Urinary bladder (tissue), 4 donors: Measurements from ENCODE around the gene ADAMTS17. TPM values are rescaled to one million over a fixed set of nuclear protein-coding genes. Genes with fewer than 3 reads are reported as not detected.

Source experiments
- DNase-seq: peaks from one replicate; pipeline ENCODE4 v3.0.0-alpha.2; 2015; ENCODE audit errors: extremely low spot score
- H3K27ac ChIP-seq: one replicate; pipeline ENCODE4 v1.5.1; 2013; ENCODE audit warnings: low read depth, mild to moderate bottlenecking, moderate library complexity
- H3K36me3 ChIP-seq: one replicate; pipeline ENCODE4 v1.6.1; 2013; ENCODE audit warnings: mild to moderate bottlenecking, moderate library complexity; ENCODE audit not compliant: insufficient read depth
- H3K4me1 ChIP-seq: one replicate; pipeline ENCODE4 v1.6.1; 2013; ENCODE audit warnings: mild to moderate bottlenecking, moderate library complexity; ENCODE audit not compliant: insufficient read depth
- H3K4me3 ChIP-seq: one replicate; pipeline ENCODE4 v1.5.1; 2013; ENCODE audit warnings: low read depth, low read length
- WGBS: extraction: QIAGEN DNeasy Blood & Tissue Kit; methylation state at CpG from one replicate; pipeline ENCODE4 v1.1.7; 2013; 5-methylcytosine and 5-hydroxymethylcytosine counted together
- polyA plus RNA-seq: library from polyadenylated mRNA; stranded (reverse); fragments of 200-250 nt; gene quantifications from one replicate; pipeline ENCODE4 v1.2.3, GENCODE V29; 2013
- total RNA-seq: library from RNA; depleted of rRNA; stranded (reverse); fragments of >200 nt; gene quantifications from one replicate; pipeline ENCODE4 v1.2.3, GENCODE V29; 2014
- donor health status: healthy with polysubstance abuse.
- donor health status: healthy.

The ADAMTS17 gene
- total and polyA plus RNA-seq, 2 donors, result 2.8 to 10.7 TPM

DNA sequence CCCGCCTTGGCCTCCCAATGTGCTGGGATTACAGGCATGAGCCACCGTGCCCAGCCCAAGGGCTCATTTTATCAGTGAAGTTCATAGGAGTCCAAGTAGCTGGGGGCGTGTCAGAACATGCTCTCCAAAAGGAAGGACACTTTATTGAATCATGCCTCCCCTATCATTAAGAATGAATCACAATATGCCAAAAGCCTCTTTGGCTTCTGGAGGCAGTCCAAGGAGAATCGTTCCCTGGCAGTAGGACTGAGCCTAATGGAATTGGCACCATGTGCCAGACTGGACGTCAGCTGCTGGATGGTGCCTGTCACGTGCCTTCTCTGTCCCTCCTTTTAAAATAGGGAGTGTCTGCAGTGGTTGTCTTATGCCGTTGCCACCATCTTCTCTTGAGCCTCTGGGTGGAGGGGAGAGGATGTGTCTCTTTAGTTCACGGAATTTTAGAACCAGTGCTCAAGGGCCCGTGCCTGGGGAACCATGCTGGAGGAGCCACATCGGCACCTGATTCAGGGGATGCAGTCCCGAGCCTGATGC is 373.9 kb downstream of the ADAMTS17 start:
- Histone ChIP-seq H3K27ac (no peak overlapping the region), H3K4me1 (no peaks in the 10 kb centered on the region), H3K4me3 (no peak overlapping the region), H3K36me3 (no peaks in the 10 kb centered on the region)
- WGBS, result 81% methylated on average over 11 of the region's 11 CpGs
- no peak for DNase-seq

DNA sequence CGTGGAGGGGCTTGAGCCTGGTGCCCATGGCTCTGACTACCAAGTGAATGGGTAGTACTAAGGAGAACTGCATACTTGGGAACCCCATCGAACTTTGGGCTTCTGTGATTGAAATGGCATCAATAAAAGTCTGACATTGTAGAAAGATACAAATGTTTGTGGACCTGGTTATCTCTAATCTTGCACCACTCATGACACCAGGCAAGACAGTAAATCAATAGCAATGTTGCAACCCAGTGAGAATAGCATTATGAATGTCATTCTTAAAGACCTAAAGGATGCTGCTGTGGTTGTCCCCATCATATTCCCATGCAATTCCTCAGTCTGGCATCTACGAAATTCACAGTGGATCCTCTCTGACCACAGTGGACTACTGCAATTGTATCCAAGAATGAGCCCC is 375.0 kb downstream of the ADAMTS17 start:
- Histone ChIP-seq H3K4me3 (no peak overlapping the region), H3K27ac (no peak overlapping the region), H3K36me3 (no peaks in the 10 kb centered on the region), H3K4me1 (no peaks in the 10 kb centered on the region)
- no peak for DNase-seq
- 83% methylated on average over 3 of the region's 3 CpGs for WGBS

DNA sequence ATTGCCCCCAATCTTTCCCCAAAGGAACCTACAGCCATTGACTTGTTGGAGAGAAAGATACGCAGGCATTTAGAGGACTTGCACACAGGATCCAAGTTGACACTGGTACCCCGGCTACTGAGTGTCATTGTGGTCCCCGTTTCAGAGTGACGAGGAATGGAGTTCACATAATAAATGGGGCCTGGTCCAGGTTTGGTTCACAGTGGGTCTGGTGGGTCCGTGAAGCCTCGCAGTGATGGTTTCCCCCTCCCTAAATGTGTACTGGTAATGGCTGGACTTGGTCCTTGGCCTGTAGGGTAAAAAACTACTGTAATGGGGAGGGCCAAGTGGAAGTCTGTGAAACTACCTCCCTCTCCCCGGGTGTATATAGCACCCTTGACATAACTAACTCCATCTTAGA is 376.4 kb downstream of the ADAMTS17 start:
- no peak for DNase-seq
- no peak overlapping the region for H3K4me3 ChIP-seq
- H3K36me3 ChIP-seq, result no peaks in the 10 kb centered on the region
- no peak overlapping the region for H3K27ac ChIP-seq
- no peaks in the 10 kb centered on the region for H3K4me1 ChIP-seq
- WGBS, result 95% methylated on average over 7 of the region's 7 CpGs

DNA sequence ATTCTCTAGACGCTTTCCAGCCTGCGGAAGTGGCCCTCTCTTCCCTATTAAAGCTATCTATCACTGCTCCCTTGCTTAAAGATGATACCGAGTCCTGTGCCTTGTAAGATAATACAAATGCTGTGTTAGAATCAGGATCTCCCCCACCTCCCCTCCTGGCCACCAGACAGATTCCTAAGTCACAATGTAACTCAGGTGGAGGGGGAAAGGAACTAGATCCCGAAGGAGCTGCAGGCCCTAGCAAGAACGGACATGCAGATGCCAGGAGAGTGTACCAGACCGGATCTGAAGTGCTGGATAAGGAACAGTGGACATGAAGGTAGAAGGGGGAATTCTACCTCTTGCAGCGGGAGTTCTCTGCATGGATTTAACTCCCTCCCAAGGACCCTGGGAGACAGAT is 377.8 kb downstream of the ADAMTS17 start:
- WGBS, result 95% methylated on average over 7 of the region's 7 CpGs
- DNase-seq, result no peak

DNA sequence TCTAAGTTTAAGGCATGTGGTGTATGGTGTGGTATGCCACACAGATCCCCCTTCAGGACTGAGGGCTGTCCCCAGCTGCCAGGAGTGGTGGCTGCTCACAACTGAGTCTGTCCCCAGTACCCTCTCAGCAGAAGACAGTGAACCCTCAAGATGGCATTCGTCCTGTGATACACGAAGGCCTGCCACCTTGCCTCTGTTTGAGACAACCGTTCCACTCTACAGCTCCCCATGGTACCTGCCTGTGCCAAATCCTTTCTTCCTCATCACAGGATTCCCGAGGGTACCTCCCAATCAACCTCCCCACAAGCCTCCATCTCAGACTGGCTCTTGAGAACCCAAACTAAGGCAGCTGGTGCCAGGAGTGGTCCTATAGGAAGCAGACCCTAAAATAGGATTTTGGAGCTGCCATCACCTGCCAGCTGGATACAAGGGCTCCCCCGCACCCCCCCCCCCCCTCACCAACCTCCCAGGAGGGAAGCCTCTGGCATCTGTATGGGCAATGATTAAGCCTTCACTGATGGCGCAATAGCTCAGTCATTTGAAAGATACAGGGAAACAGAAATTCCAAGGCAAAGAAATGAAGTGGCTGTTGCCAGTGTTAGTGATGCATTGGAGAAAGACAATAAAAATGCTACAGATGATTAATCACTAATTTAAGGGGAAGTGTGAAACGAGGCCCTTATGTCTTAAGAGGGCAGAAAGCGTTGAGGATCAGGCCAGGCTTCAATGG is 378.5 kb downstream of the ADAMTS17 start:
- Histone ChIP-seq H3K4me3 (no peak overlapping the region), H3K4me1 (no peaks in the 10 kb centered on the region), H3K27ac (no peak overlapping the region), H3K36me3 (no peaks in the 10 kb centered on the region)
- WGBS, result 75% methylated on average over 8 of the region's 8 CpGs
- no peak for DNase-seq

More for the DNA sequence above, 377.8 kb downstream of the ADAMTS17 start:
- Histone ChIP-seq H3K36me3 (no peaks in the 10 kb centered on the region), H3K27ac (no peak overlapping the region), H3K4me1 (no peaks in the 10 kb centered on the region), H3K4me3 (no peak overlapping the region)

DNA sequence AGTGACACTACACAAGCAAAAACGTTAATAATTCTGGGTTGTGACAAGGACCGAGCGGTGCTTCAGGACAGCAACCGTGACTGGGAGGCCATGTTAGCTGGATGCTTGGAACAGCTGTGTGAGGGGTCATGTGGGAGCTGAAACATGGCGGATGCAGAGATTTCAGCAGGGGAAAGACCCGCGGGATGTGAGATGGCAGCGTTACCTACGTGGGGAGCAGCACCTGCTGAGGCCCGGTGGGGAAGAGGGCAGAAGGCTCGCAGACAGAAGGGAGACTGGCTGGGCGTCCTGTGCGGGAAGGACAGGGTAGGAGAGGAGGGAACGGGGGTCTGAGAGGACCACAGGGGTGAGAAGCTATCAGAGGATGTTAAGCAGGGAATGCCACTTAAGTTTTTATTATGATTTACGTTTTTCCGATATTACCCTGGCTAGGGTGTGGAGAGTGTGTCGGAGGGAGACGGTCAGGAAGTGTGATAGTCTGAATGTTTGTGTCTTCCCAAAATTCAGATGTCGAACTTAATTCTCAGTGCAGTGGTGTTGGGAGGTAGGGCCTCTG is 379.7 kb downstream of the ADAMTS17 start:
- Histone ChIP-seq H3K36me3 (no peaks in the 10 kb centered on the region), H3K4me1 (no peaks in the 10 kb centered on the region), H3K27ac (no peak overlapping the region), H3K4me3 (no peak overlapping the region)
- 87% methylated on average over 19 of the region's 19 CpGs for WGBS
- DNase-seq, result no peak

DNA sequence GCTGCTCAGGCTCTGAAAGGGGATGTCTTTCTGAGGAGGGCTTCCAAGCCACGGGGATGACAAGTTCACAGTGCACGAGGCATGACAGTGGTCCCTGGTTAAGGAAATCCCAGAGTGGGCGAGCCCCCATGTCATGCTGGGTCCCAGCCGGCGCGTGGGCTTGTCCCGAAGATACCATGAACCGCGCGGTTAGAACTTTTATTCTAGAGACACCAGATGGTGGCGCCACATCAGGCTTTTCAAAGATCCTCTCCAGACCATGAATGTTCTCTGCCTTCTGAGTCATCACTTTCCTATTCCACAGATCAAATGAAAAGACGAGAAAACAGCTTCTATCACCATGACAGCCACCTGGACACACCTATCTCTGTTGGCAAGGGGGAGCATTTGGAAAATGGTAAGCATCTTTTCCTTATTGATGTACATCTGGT is 380.7 kb downstream of the ADAMTS17 start:
- H3K36me3 ChIP-seq, result no peaks in the 10 kb centered on the region
- no peak for DNase-seq
- 58% methylated on average over 12 of the region's 12 CpGs for WGBS
- H3K4me1 ChIP-seq, result no peaks in the 10 kb centered on the region
- H3K4me3 ChIP-seq, result no peak overlapping the region
- H3K27ac ChIP-seq, result no peak overlapping the region

DNA sequence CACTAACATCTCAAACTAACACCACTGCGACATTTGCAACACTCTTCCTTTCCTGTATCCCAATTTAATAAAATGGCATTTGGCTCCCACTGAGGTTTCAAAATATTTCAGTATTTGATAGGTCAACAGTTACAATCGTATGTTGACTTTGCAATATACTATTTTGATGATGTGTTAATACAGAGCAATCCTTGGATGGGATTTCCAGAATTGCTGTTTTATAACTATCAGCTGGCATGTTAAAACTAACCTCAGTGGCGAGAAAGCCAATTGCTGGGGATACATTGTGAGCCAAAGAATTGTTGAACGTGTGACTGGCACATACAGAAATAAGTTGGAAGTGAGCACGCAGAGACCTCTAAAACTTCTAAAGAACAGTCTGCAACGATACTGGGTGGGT is 382.4 kb downstream of the ADAMTS17 start:
- Histone ChIP-seq H3K27ac (no peak overlapping the region), H3K4me3 (no peak overlapping the region), H3K36me3 (no peaks in the 10 kb centered on the region), H3K4me1 (no peaks in the 10 kb centered on the region)
- no peak for DNase-seq
- WGBS, result 81% methylated on average over 6 of the region's 6 CpGs

DNA sequence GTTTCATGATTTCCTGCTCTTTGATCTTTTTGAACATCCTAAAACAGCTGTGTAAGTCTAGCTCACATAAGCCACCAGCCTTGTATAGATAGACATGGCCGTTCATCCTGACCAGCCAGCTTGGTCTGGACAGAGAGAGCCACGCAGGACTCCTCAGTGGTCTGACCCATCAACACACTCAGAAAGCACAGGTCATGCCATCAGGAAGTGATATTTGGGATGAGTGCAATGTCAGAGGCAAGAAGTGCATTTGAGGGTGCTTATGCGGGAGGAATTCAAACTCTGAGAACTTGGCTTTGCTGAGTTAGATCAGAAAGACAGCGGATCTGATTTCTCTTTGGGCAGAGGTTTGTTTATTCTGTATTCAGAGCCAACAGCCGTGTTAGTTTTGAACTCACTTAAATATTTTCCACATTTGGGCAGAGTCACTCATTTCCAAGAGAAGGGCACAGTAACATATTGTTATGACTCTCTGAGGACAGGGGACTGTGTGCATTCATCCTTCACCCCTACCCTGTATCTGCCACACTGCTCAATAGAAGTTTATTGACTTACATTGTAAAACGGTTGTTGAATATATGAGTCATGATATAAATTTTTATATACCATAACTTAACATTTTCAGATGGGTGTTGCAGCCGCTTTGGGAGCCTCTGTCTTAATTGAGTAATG is 383.2 kb downstream of the ADAMTS17 start:
- Histone ChIP-seq H3K4me1 (no peaks in the 10 kb centered on the region), H3K4me3 (no peak overlapping the region), H3K36me3 (no peaks in the 10 kb centered on the region), H3K27ac (no peak overlapping the region)
- no peak for DNase-seq
- WGBS, result 70% methylated on average over 7 of the region's 7 CpGs

DNA sequence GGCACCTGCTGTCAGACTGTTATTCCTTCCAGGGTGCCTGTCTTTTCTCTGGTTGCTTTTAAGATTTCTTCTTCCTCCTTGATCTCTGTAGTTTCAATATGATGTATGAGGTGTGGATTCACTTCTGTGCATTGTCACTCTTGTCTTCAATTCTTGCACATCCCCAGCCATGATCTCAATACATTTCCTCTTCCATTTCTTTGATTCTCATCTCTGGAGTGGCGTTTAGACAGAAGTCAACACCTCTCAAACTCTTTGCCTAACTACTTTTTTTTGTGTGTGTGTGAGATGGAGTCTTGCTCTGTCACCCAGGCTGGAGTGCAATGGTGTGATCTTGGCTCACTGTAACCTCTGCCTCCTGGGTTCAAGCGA is 384.1 kb downstream of the ADAMTS17 start:
- no peak for DNase-seq
- Histone ChIP-seq H3K36me3 (no peaks in the 10 kb centered on the region), H3K4me3 (no peak overlapping the region), H3K27ac (no peak overlapping the region), H3K4me1 (no peaks in the 10 kb centered on the region)
- 96% methylated on average over 2 of the region's 2 CpGs for whole genome bisulfite sequencing

DNA sequence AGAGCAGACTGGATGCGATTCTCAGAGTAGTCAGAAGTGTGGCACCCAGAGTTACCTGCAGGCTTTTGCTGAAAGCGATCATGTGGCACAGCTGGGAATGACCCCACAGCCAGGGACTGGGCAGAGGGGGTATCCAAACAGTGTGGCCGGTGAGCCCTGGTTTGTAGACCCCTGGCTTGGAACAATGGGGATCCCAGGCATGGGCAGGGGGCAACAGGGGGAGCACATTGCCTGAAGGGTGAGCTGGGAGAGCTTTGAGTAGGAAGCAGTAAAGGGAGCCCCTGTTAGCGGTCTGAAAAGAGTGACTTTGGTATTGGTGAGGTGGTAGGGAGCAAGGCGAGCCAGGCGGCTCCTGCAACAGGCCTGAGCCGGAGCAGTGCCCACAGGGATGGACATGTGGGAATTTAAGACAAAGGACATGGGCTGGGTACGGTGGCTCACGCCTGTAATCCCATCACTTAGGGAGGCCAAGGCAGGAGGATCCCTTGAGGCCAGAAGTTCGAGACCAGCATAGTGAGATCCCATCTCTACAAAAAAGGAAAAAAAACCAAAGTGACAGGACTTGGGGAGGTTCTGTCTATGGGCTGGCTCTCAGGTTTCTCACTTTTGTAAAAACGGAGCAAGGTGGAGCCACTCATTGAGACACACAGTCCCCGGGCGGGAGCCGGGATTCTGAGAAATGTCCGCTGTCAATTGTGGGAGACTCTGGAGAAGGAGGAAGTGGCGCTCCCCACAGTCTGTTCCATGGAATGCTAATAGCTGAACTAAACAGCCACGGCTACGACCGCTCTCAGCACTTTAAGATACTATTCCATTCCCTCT is 384.7 kb downstream of the ADAMTS17 start:
- no peak for DNase-seq
- Histone ChIP-seq H3K36me3 (no peaks in the 10 kb centered on the region), H3K27ac (no peak overlapping the region), H3K4me1 (no peaks in the 10 kb centered on the region), H3K4me3 (no peak overlapping the region)
- 92% methylated on average over 19 of the region's 19 CpGs for WGBS

DNA sequence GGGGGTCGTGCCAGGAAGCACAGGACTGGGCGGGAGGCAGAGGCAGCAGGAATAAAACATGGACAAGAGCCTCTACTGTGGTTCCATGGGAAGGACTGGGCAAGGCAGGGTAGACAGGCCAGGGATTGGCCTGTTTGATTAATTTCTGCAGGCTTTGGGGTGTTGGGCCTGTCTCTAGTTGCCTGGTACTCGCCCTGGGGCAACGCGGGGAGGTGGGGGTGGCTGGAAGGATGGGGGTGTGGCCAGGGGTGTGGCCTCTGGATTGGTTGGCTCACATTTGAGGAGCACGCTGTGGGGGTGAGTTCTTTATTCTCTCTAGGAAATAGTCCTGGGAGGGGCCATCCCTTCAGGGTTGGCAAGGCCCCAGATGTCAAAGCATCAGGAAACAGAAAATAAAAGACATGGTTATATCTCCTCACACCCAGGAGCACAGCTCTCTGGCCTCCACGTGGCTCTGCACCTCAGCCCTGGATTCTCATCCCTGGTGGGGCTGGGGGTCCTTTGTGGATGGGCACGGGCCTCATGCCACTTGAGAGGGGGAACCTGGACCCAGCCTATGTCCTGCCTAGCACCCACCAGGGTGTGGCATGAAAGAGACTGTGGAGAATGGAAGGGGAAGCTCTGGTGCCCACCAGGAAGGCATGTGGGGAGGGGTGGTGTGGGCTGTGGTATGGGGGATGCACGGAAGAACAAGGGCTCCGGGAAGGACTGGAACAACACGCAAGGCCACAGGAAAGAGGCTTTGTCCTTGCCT is 385.6 kb downstream of the ADAMTS17 start:
- no peak for DNase-seq
- no peaks in the 10 kb centered on the region for H3K4me1 ChIP-seq
- 82% methylated on average over 11 of the region's 11 CpGs for WGBS
- no peaks in the 10 kb centered on the region for H3K36me3 ChIP-seq
- H3K27ac ChIP-seq, result no peak overlapping the region
- no peak overlapping the region for H3K4me3 ChIP-seq

DNA sequence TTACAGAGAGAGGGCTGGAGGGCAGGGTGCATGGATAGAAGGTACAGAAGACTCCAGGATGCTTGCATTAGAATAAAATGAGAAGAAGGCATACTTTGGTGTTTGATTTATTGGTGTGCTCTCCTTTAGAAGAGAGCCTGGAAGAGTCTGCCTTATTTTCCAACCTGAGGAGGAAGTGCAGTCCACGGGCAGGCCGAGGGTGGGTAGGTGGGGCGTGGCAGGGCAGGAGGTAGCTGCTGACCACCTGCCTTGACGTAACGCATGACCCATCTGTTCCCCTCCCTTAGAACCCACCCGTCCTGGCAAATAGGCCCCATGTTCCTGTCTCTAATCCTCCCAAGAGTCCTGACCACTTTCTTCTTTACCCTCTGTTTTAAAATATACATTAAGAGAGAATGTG is 386.2 kb downstream of the ADAMTS17 start:
- WGBS, result 92% methylated on average over 6 of the region's 6 CpGs
- no peak for DNase-seq

More for the DNA sequence above, 386.2 kb downstream of the ADAMTS17 start:
- no peak overlapping the region for H3K27ac ChIP-seq
- H3K4me1 ChIP-seq, result no peaks in the 10 kb centered on the region
- no peak overlapping the region for H3K4me3 ChIP-seq
- no peaks in the 10 kb centered on the region for H3K36me3 ChIP-seq
